MCF 10A (cell line): Measurements from ENCODE around the gene TPRN. TPM values are rescaled to one million over a fixed set of nuclear protein-coding genes. Genes with fewer than 3 reads are reported as not detected.

Experiments
- BruUV-seq: library from RNA; stranded (reverse); fragments of 400-500 nt; replicated peaks from 2 replicates; lab custom pipeline; 2021; lab: Mats Ljungman, UMichigan
- CTCF ChIA-PET: fragments of 300-600 bp; sonication (Branson Sonifier 250); formaldehyde crosslinking; extraction: SDS; loops from one replicate; lab custom pipeline; 2021; ENCODE audit warnings: antibody characterized with exemption, inconsistent platforms; lab: Yijun Ruan, JAX
- POLR2A ChIA-PET: fragments of 300-600, 350-650 bp; sonication (Branson Sonifier 250); formaldehyde crosslinking; extraction: SDS; loops from one replicate; lab custom pipeline; 2020; ENCODE audit warnings: antibody characterized with exemption, inconsistent platforms; lab: Yijun Ruan, JAX
- DNase-seq: peaks from one replicate; pipeline ENCODE4 v3.0.0-alpha.2; 2018; ENCODE audit not compliant: unreplicated experiment
- H3K27ac Mint-ChIP-seq: one replicate; pipeline ENCODE4 v1.8.0; 2022; ENCODE audit warnings: mild to moderate bottlenecking, low read depth, mixed read lengths; ENCODE audit not compliant: unreplicated experiment
- H3K27me3 Mint-ChIP-seq: one replicate; pipeline ENCODE4 v1.8.0; 2022; ENCODE audit warnings: mixed read lengths; ENCODE audit not compliant: insufficient read depth, unreplicated experiment
- H3K36me3 Mint-ChIP-seq: one replicate; pipeline ENCODE4 v1.8.0; 2022; ENCODE audit warnings: mild to moderate bottlenecking, moderate library complexity, mixed read lengths; ENCODE audit not compliant: insufficient read depth, unreplicated experiment
- H3K4me1 Mint-ChIP-seq: one replicate; pipeline ENCODE4 v1.8.0; 2022; ENCODE audit warnings: mixed read lengths; ENCODE audit not compliant: insufficient read depth, unreplicated experiment
- H3K4me3 Mint-ChIP-seq: one replicate; pipeline ENCODE4 v1.8.0; 2022; ENCODE audit warnings: mild to moderate bottlenecking, moderate library complexity, mixed read lengths; ENCODE audit not compliant: unreplicated experiment
- H3K9me3 Mint-ChIP-seq: one replicate; pipeline ENCODE4 v1.8.0; 2022; ENCODE audit warnings: mixed read lengths; ENCODE audit not compliant: unreplicated experiment
- CTCF ChIP-seq: fragments of 200-600 bp; IDR thresholded peaks from one replicate; pipeline ENCODE4 v1.8.0; 2022; ENCODE audit warnings: antibody characterized with exemption, mild to moderate bottlenecking; ENCODE audit not compliant: unreplicated experiment
- intact Hi-C: fragments of 100-400 bp; cut with micrococcal nuclease; formaldehyde crosslinking; loops from 2 replicates; pipeline ENCODE4 v1.14.1; 2022
- total RNA-seq: library from RNA; stranded (reverse); gene quantifications from 2 replicates; pipeline ENCODE4 v1.2.3, GENCODE V29; 2022

The TPRN gene
- total RNA-seq, 1 experiment from 2014 or later = 13.4 TPM

- H3K27me3 Mint-ChIP-seq = no peaks in the 10 kb centered on the region
- ChIA-PET POLR2A (interaction anchor here (0.6 to 8.6 kb wide), 10 partner anchors 12 to 240 kb away, joined by 3 to 118 read pairs (median 3); partner anchors contain the start of genes ANAPC2, NELFB, SSNA1 and TPRN), CTCF (interaction anchor here (0.5 to 1.4 kb wide), 7 partner anchors 12 to 283 kb away, joined by 3 to 5 read pairs (median 3); partner anchors contain the start of gene RNF224)
- H3K36me3 Mint-ChIP-seq = peaks cover 45% of the 10 kb centered on the region
- BruUV-seq = no TSS peak
- H3K4me1 Mint-ChIP-seq = peaks cover 15% of the 10 kb centered on the region
- no peak for DNase-seq
- no peak for TF ChIP-seq CTCF
- H3K27ac Mint-ChIP-seq = peak overlapping the region; percentile 94
- peak overlapping the region; percentile 80 for H3K4me3 Mint-ChIP-seq
- H3K9me3 Mint-ChIP-seq = no peaks in the 10 kb centered on the region
- intact Hi-C loops = no loop called here
Measured at GRCh38 chr9:137242269-137243203, 42.0 kb upstream of the TPRN start.

GRCh38 chr9:137241490-137242268 is 41.1 kb upstream of the TPRN start:
- peak; percentile 71 for DNase-seq
- peak overlapping the region; percentile 80 for H3K4me3 Mint-ChIP-seq
- TSS peak; percentile 63 for BruUV-seq
- no peaks in the 10 kb centered on the region for H3K27me3 Mint-ChIP-seq
- H3K4me1 Mint-ChIP-seq = peaks cover 15% of the 10 kb centered on the region
- H3K9me3 Mint-ChIP-seq = no peaks in the 10 kb centered on the region
- POLR2A ChIA-PET = interaction anchor here (0.6 to 8.6 kb wide), 32 partner anchors 13 to 310 kb away, joined by 3 to 118 read pairs (median 4); partner anchors contain the start of genes ANAPC2, CYSRT1, MAN1B1 and MRPL41
- intact Hi-C loops = loop anchor here (2.0 kb wide), 1 partner anchor 53 kb away; the partner anchor contains the start of genes ANAPC2 and SSNA1
- H3K27ac Mint-ChIP-seq = peak overlapping the region; percentile 94
- CTCF ChIA-PET = interaction anchor here (0.5 to 1.4 kb wide), 7 partner anchors 13 to 182 kb away, joined by 3 to 5 read pairs (median 3); partner anchors contain the start of gene RNF224
- peaks cover 45% of the 10 kb centered on the region for H3K36me3 Mint-ChIP-seq
- no peak for TF ChIP-seq CTCF

- no peaks in the 10 kb centered on the region for H3K27me3 Mint-ChIP-seq
- intact Hi-C loops = loop anchor here (2.0 kb wide), 1 partner anchor 52 kb away; the partner anchor contains the start of genes ANAPC2 and SSNA1
- peak within 1 kb of the TSS; percentile 80 for H3K4me3 Mint-ChIP-seq
- peak within 1 kb of the TSS; percentile 94 for H3K27ac Mint-ChIP-seq
- POLR2A ChIA-PET = interaction anchor here (0.6 to 8.6 kb wide), 38 partner anchors 9 to 1147 kb away, joined by 3 to 118 read pairs (median 4); partner anchors contain the start of genes ANAPC2, CYSRT1, MAN1B1 and MRPL41
- peak; percentile 100 for DNase-seq
- TF ChIP-seq CTCF = no peak
- no TSS peak for BruUV-seq
- H3K36me3 Mint-ChIP-seq = peaks cover 45% of the 10 kb centered on the region
- CTCF ChIA-PET = interaction anchor here (0.6 to 1.3 kb wide), 2 partner anchors 14 to 23 kb away, joined by 3 read pairs; no protein-coding TSS in a partner anchor
- no peaks in the 10 kb centered on the region for H3K9me3 Mint-ChIP-seq
- H3K4me1 Mint-ChIP-seq = peaks cover 15% of the 10 kb centered on the region
Measured at GRCh38 chr9:137240841-137241489, 40.4 kb upstream of the TPRN start, which contains the start of gene TUBB4B. Gene TUBB4B, plus strand, starts transcription at chr9:137241287. Its CDS starts 74 bp downstream, at chr9:137241361.
